ENCODE measurements around the gene ELK3.

DNA sequence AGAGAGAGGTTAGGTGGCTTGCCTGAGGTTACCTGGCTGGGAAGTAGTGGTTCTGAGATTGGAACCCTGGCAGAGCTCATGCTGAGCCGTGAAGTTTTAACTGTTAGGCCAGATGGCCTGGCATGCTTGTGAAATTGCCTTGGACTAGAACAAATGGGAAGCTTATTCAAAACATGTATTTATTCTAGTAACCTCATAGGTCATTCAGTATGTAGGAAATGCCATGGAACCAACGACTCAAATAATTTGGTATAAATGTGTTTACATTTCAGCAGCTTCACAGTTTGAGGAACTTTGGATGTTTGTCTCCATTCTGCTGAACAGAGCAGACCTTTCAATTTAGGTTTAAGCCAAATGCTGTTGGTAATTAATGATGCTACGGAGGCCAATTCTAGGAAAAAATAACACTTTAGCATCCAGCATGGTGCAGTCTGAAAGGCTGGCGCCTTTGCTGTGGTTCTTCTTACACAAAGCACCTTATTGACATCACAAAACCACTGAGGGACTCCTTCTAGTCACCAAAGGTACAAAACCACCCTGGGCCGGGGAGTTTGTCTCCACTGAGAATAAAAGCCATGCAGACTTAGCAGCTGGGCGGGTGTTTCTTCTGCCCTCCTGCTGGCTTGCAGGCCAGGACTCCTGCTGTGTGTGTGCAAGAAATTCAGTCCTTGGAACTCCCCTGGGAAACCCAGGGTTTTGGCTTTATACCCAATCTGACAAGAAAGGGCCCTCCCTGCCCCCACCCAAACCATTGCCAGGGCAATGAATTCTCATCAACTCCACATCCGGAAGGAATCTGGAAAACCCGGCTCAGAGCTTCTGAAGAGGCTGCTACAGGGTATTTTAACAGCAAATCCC is 64.2 kb downstream of the ELK3 start:
- TF ChIP-seq, protein P1, sequence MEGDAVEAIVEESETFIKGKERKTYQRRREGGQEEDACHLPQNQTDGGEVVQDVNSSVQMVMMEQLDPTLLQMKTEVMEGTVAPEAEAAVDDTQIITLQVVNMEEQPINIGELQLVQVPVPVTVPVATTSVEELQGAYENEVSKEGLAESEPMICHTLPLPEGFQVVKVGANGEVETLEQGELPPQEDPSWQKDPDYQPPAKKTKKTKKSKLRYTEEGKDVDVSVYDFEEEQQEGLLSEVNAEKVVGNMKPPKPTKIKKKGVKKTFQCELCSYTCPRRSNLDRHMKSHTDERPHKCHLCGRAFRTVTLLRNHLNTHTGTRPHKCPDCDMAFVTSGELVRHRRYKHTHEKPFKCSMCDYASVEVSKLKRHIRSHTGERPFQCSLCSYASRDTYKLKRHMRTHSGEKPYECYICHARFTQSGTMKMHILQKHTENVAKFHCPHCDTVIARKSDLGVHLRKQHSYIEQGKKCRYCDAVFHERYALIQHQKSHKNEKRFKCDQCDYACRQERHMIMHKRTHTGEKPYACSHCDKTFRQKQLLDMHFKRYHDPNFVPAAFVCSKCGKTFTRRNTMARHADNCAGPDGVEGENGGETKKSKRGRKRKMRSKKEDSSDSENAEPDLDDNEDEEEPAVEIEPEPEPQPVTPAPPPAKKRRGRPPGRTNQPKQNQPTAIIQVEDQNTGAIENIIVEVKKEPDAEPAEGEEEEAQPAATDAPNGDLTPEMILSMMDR (IDR thresholded peaks at IDR 0.05) = no peak
- no peak for TF ChIP-seq POLR2A (IDR thresholded peaks at IDR 0.05)

All from thyroid gland (tissue), 4 donors.